IgD-negative memory B cell (primary cell): Measurements from ENCODE around the gene GSX2. TPM values are rescaled to one million over a fixed set of nuclear protein-coding genes. Genes with fewer than 3 reads are reported as not detected.
A peak's percentile ranks its signal among the peaks of the same experiment; 100 is the strongest.
"Not testable (repeated sequence)": the region's sequence is repeated elsewhere in the genome, so short reads cannot be mapped to it uniquely, and the experiment has no call there.

Experiments
- H3K27ac Mint-ChIP-seq, 3 donors: one replicate each; pipeline ENCODE4 v1.8.0; 2020 to 2022; ENCODE audit warnings: mild to moderate bottlenecking in 3 of 3, mixed read lengths in 3 of 3, moderate library complexity in 1 of 3
- H3K27me3 Mint-ChIP-seq: one replicate; pipeline ENCODE4 v1.8.0; 2021; ENCODE audit warnings: mixed read lengths
- H3K36me3 Mint-ChIP-seq: one replicate; pipeline ENCODE4 v1.8.0; 2020; ENCODE audit warnings: mild to moderate bottlenecking, mixed read lengths
- H3K4me1 Mint-ChIP-seq, 3 donors: one replicate each; pipeline ENCODE4 v1.8.0; 2020 to 2022; ENCODE audit warnings: mixed read lengths in 3 of 3, mild to moderate bottlenecking in 1 of 3
- H3K4me3 Mint-ChIP-seq, 4 donors: one replicate each; pipeline ENCODE4 v1.8.0; 2020 to 2022; ENCODE audit warnings: mild to moderate bottlenecking in 4 of 4, mixed read lengths in 4 of 4, moderate library complexity in 3 of 4
- H3K9me3 Mint-ChIP-seq, 3 donors: one replicate each; pipeline ENCODE4 v1.8.0; 2020 to 2021; ENCODE audit warnings: mixed read lengths in 3 of 3, mild to moderate bottlenecking in 1 of 3
- polyA plus RNA-seq: library from polyadenylated mRNA; unstranded; fragments of 300-500 nt; fragmentation: Illumina TruSeq; gene quantifications from one replicate; pipeline ENCODE4 v1.2.3, GENCODE V29; 2021

GSX2 gene
- polyA plus RNA-seq, 1 donor from 2014 or later: 1.2 TPM

DNA sequence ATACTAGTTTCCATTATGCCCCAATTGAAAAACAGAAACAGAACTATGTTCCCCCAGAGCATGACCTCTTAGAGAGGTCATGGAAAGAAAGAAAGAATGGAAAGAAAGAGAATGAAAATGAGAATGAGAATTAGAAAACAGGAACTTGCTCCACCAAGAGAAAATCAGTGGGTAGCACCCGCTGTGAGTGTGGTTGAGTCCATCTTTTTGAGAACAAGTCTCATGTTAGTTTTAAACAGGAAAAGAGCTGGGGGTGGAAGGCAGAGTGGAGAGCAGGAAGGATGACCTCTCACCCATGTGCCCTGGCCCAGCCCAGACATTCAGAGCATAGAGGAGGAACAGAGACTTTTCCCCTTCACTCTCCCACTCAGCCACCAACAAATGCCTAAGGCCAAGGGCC is 4.9 kb downstream of the GSX2 start:
- Mint-ChIP-seq H3K4me3 (peak overlapping the region in 1 of 4 donors; percentile 36), H3K27me3 (peaks cover 83% of the 10 kb centered on the region), H3K9me3 (peaks cover 0 to 12% (median 0%) of the 10 kb centered on the region in 3 donors), H3K36me3 (no peaks in the 10 kb centered on the region), H3K27ac (peak overlapping the region in 2 of 3 donors; percentile 52 to 69), H3K4me1 (peaks cover 12 to 41% (median 40%) of the 10 kb centered on the region in 3 donors)

DNA sequence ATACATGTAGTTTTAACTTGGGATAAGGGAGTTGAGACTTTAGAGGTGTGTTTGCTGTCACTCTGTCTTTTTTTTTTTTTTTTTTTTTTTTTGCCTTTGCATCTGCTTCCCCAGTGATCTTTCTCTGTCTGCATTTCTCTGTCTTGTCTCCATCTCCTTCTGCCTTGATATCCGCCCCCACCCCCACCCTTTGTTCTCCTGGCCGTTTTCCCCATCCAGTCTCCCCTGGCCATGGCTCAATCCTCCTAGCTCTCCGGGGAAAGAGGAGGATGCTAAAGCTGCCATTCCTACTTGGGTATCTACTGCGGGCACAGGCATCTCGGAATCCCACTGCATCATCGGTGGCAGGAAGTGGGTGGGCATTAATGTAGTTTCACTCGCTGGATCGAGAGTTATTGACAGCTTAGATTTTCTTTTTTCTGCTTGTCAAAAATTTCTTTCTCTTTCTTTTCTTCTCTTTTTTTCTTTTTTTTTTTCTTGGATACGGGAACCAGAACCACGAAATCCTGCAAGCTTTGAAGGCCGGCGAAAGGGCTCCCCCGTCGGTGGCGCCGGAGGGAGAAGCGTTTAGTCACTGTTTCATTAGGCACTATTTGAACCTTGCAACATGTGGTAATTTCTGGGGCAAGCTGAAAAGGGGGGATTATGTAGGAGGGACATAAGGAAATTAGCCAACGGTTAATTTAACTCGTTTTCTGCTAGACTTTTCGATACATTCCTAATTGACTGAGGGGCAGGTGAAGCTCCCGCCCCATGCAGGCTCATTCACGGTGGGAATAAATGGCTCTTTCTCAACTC is 8.2 kb downstream of the GSX2 start:
- Mint-ChIP-seq H3K36me3 (no peaks in the 10 kb centered on the region), H3K4me1 (peaks cover 11 to 32% (median 27%) of the 10 kb centered on the region in 3 donors), H3K9me3 (peaks cover 0 to 3% (median 0%) of the 10 kb centered on the region in 3 donors), H3K27me3 (peaks cover 68% of the 10 kb centered on the region), H3K4me3 (peak overlapping the region; percentile 23 to 76 (median 61)), H3K27ac (peak overlapping the region in 1 of 3 donors; percentile 26)

DNA sequence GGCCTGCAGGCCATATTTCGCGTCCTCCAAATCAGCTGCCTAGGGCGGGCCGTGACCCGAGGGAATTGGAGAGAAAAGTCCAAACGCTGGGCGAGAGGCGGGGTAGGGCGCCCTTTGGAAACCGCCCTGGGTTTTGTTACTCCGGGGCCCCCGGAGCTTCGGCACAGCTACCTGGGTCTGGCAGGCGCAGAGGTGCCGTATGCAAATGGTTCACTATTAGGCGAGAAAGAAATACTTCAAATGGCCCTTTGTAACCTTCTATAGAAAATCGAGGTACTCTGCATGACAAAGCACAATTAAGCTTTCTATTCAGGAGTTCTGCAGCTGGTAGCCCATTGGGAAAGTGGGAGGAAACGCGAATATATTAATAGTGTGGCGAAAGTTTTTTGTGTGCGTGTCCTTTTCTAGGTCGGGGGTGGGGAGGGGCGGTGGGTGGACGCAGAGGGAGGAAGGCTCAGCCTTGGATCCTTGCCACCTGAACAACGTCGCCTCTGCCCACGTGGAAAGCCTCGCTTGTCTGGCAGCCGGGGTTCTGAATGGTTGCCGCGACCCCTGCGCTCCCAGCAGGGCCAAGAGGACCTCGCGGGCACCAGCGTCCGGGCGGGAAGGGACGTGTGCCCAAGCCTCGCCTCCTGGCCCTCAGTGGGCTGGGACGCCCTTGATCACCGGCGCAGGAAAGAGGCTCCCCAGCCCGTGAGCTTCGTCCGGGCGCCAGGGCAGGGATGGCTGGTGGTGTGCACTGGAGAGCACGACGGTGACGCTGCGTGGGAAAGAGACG is 9.5 kb downstream of the GSX2 start:
- Mint-ChIP-seq H3K27ac (peak overlapping the region in 1 of 3 donors; percentile 22), H3K9me3 (peaks cover 0 to 3% (median 0%) of the 10 kb centered on the region in 3 donors), H3K4me3 (peak overlapping the region; percentile 4 to 86 (median 38)), H3K36me3 (no peaks in the 10 kb centered on the region), H3K4me1 (peaks cover 10 to 32% (median 25%) of the 10 kb centered on the region in 3 donors), H3K27me3 (peaks cover 58% of the 10 kb centered on the region)

DNA sequence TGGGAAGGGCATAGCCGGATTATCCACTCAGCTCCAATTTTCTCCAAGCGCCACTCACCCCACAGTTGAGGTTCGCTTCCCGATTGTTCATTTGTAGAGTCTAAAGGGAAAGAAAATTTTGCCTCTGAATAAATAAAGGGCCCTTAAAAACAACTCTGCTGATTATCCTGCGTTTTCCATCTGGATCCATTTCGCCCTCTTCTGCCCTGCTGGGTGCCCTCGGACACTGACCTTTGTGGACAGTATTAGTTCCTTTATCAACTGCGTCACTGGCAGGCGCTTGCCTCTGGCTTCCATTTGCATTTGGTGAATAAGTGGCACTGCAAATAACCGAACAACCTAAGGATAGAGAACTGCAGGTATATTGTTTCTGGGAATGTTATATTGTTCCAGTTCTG is 10.1 kb downstream of the GSX2 start:
- peak overlapping the region in 2 of 3 donors; percentile 11 to 76 for H3K27ac Mint-ChIP-seq
- peaks cover 53% of the 10 kb centered on the region for H3K27me3 Mint-ChIP-seq
- peaks cover 0 to 3% (median under 1%) of the 10 kb centered on the region in 3 donors for H3K9me3 Mint-ChIP-seq
- H3K4me3 Mint-ChIP-seq: peak overlapping the region in 3 of 4 donors; percentile 10 to 86 (median 48)
- peaks cover 10 to 27% (median 20%) of the 10 kb centered on the region in 3 donors for H3K4me1 Mint-ChIP-seq
- peaks cover under 1% of the 10 kb centered on the region for H3K36me3 Mint-ChIP-seq

DNA sequence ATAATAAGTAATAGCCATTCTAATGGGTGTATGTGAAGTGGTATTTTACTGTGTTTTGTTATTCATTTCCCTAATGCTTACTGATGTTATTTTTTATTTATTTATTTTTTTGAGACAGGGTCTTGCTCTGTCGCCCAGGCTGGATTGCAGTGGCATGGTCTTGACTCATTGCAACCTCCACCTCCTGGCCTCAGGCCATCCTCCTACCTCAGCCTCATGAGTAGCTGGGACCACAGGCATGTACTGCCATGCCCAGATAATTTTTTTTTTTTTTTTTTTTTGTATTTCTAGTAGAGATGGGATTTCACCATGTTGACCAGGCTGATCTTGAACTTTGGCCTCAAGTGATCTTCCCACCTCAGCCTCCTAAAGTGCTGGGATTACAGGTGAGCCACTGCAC is 13.2 kb downstream of the GSX2 start:
- H3K4me1 Mint-ChIP-seq: peaks cover 10 to 22% (median 12%) of the 10 kb centered on the region in 3 donors
- H3K27me3 Mint-ChIP-seq: peaks cover 31% of the 10 kb centered on the region
- not testable (repeated sequence) for H3K4me3 Mint-ChIP-seq, H3K9me3 Mint-ChIP-seq, H3K36me3 Mint-ChIP-seq, H3K27ac Mint-ChIP-seq

DNA sequence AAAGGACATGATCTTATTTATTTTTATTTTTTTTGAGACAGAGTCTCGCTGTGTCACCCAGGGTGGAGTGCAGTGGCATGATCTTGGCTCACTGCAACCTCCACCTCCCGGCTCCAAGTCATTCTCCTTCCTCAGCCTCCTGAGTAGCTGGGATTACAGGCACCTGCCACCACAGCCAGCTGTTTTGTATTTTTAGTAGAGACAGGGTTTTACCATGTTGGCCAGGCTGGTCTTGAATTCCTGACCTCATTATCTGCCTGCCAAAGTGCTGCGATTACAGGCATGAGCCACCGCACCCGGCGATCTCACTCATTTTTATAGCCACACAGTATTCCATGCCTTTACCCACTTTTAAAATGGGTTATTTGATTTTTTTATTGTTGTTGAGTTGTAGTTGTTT is 16.3 kb downstream of the GSX2 start:
- not testable (repeated sequence) for H3K36me3 Mint-ChIP-seq, H3K27me3 Mint-ChIP-seq, H3K27ac Mint-ChIP-seq

DNA sequence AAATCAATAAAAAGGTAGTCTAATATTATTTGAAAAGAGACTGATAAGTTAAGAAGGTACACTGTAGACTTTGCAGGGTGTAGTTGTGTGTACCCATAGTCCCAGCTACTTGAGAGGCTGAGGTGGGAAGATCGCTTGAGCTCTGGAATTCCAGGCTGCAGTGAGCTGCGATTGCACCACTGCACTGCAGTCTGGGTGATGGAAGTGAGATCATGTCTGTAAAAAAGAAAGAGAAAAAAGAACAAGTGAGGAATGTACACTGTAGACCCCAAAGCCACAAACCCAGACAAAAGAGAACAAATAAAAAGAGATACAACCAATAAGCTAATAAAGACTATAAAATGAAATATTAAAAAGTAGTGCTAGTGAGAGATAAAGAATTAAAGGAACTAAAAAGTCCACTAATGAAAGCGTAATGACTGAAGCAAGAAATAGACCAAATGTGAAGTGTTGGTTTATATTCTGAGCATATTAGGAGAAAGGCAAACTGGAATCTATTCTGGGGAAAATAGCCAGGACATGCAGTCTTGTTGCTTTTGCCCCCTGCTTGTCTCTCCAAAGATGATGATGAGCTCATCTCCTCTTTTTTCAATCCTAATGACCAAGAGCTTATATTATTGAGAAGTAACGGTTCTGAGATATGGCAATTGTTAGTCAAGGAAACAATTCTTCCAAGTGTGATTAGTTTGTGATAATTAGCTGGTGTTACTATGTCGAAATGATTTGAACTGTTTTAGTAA is 19.1 kb downstream of the GSX2 start:
- Mint-ChIP-seq H3K4me3 (no peak overlapping the region), H3K27ac (no peak overlapping the region), H3K9me3 (peaks cover 0 to 3% (median 0%) of the 10 kb centered on the region in 3 donors), H3K4me1 (no peaks in the 10 kb centered on the region), H3K36me3 (peaks cover 2% of the 10 kb centered on the region), H3K27me3 (peaks cover 7% of the 10 kb centered on the region)

More for the DNA sequence above, 16.3 kb downstream of the GSX2 start:
- H3K9me3 Mint-ChIP-seq, H3K4me1 Mint-ChIP-seq, H3K4me3 Mint-ChIP-seq: not testable (repeated sequence)

DNA sequence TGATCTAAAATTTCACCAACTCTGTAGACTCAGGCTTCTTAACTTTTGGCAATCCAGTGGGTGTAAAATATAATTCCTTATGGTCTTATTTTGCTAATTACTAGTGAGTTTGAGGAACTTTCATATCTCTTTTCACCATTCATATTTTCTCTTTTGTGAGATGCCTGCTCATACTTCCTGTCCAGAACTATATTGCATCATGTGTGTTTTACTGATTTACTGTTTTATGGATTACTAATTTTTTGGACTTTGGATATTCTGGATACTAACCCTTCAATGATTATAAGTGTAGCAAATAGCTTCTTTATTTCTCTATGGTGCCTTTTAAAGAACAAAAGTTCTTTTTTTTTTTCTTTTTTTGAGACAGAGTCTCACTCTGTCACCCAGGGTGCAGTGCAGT is 20.6 kb downstream of the GSX2 start:
- no peaks in the 10 kb centered on the region for H3K4me1 Mint-ChIP-seq

DNA sequence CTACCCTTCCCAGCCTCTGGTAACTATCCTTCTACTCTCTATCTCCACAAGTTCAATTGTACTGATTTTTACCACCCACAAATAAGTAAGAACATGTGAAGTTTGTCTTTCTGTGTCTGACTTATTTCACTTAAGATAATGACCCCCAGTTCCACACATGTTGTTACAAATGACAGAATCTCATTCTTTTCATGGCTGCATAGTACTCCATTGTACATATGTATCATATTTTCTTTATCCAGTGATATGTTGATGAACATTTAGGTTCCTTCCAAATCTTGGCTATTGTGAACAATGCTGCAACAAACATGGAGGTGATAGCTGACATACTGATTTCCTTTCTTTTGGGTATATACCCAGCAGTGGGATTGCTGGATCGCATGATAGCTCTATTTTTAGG is 27.7 kb downstream of the GSX2 start:
- H3K36me3 Mint-ChIP-seq: peaks cover 2% of the 10 kb centered on the region
- H3K27me3 Mint-ChIP-seq: peaks cover 7% of the 10 kb centered on the region
- H3K27ac Mint-ChIP-seq: no peak overlapping the region
- H3K4me3 Mint-ChIP-seq: no peak overlapping the region
- peaks cover 7 to 16% (median 10%) of the 10 kb centered on the region in 3 donors for H3K9me3 Mint-ChIP-seq
- H3K4me1 Mint-ChIP-seq: no peaks in the 10 kb centered on the region

More for the DNA sequence above, 20.6 kb downstream of the GSX2 start:
- Mint-ChIP-seq H3K4me3 (no peak overlapping the region), H3K27me3 (peaks cover 7% of the 10 kb centered on the region), H3K9me3 (no peaks in the 10 kb centered on the region), H3K27ac (no peak overlapping the region), H3K36me3 (no peaks in the 10 kb centered on the region)

DNA sequence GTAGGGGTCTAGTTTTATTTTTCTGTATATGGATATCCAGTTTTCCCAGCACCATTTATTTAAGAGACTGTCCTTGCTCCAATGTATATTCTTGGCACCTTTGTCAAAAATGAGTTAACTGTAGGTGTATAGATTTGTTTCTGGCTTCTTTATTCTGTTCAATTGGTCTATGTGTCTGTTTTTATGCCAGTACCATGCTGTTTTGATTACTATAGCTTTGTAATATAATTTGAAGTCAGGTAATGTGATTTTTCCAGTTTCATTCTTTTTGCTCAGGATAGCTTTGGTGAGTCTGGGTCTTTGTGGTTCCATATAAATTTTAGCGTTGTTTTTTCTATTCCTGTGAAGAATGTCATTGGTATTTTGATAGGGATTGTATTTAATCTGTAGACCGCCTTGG is 28.7 kb downstream of the GSX2 start:
- H3K4me1 Mint-ChIP-seq, H3K4me3 Mint-ChIP-seq, H3K36me3 Mint-ChIP-seq, H3K27me3 Mint-ChIP-seq, H3K27ac Mint-ChIP-seq: not testable (repeated sequence)
- peaks cover 7 to 16% (median 10%) of the 10 kb centered on the region in 3 donors for H3K9me3 Mint-ChIP-seq

DNA sequence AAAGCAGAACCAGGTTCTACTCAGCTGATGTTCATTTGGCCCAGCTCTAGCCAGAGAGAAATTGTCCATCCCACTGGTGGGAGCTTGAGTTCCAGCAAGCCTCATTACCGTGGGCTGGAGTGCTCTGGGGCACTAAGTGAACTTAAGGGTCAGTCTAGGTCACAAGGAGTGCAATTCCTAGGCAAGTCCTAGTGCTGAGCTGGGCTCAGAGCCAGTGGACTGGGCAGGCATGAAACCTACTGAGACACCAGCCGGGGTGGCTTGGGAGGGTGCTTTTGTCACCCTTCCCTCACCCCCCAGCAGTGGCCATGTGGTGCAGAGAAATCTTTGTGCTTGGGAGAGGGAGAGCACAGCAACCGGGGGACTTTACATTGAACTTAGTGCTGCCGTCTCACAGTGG is 39.4 kb downstream of the GSX2 start:
- Mint-ChIP-seq H3K27me3 (peaks cover 6% of the 10 kb centered on the region), H3K27ac (no peak overlapping the region), H3K9me3 (no peaks in the 10 kb centered on the region), H3K4me3 (no peak overlapping the region), H3K36me3 (peaks cover 3% of the 10 kb centered on the region), H3K4me1 (no peaks in the 10 kb centered on the region)

DNA sequence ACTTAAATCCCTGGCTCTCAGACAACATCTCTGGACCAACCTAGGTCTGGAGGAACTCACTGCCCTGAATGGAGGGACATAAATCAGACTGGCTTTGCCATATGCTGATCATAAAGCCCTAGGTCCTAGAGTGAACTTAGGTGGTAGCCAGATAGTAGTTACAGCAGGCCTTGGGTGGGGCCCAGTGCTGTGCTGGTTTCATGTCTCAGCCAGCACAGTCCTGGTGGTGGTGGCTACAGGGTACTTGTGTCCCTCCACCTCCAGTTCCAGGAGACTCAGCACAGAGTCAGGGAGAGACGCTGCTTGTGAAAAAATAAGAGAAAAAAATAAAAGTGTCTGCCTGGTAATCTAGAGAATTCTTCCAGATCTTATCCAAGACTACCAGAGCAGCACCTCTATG is 40.3 kb downstream of the GSX2 start:
- Mint-ChIP-seq H3K9me3 (no peaks in the 10 kb centered on the region), H3K36me3 (peaks cover 3% of the 10 kb centered on the region), H3K27ac (no peak overlapping the region), H3K4me1 (no peaks in the 10 kb centered on the region), H3K27me3 (peaks cover 4% of the 10 kb centered on the region), H3K4me3 (no peak overlapping the region)

DNA sequence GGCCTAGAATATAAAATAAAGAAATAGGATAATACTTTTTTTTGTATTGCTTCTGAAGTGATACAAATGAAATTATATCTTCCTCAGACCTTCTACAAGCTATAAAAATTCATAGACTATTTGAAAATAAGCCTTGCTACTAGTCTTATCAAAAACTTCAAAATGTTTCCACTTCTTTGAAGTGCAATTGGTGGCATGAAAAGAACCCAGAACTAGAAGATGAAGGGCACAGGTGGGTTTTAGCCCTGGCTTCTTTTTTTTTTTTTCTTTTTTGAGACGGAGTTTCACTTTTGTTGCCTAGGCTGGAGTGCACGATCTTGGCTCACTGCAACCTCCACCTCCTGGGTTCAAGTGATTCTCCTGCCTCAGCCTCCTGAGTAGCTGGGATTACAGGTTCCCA is 44.2 kb downstream of the GSX2 start:
- Mint-ChIP-seq H3K36me3 (peaks cover 3% of the 10 kb centered on the region), H3K27ac (no peak overlapping the region), H3K4me1 (no peaks in the 10 kb centered on the region), H3K9me3 (peaks cover 0 to 2% (median 0%) of the 10 kb centered on the region in 3 donors), H3K27me3 (peaks cover 4% of the 10 kb centered on the region), H3K4me3 (no peak overlapping the region)

DNA sequence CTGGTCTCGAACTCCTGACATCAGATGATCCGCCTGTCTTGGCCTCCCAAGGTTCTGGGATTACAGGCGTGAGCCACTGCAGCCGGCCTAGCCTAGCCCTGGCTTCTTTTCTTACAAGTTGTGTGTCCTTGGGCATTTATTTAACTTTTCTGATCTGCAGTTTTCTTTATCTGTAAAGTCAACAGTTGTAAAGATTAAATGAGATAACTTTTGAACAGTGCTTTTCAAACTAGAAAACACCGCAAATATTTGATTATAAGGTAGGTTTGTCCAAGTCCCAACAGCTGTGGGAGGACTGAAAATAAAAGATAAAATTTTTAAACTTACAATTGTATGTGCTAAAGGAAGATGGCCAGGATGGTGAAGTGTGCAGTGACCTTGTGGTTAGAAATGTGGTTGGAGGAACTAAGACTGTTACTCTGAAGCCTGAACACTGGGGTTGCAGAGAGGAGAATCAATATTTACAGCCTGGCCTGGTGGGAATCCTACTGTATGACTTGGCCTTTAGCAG is 44.8 kb downstream of the GSX2 start:
- Mint-ChIP-seq H3K36me3 (no peaks in the 10 kb centered on the region), H3K27ac (peak overlapping the region in 1 of 3 donors; percentile 4), H3K4me1 (no peaks in the 10 kb centered on the region), H3K4me3 (no peak overlapping the region), H3K9me3 (peaks cover 0 to 2% (median 0%) of the 10 kb centered on the region in 3 donors), H3K27me3 (peaks cover 4% of the 10 kb centered on the region)
